Fibroblast of lung (primary cell): ENCODE measurements around the gene CDC123. TPM values are rescaled to one million over a fixed set of nuclear protein-coding genes. Genes with fewer than 3 reads are reported as not detected.

Source experiments
- DNase-seq, 2 donors: peaks; one replicate each; pipeline versions ENCODE4 v3.0.0 to v3.0.0-alpha.2; 2010; ENCODE audit warnings: low read depth in 2 of 2
- H2AFZ ChIP-seq: 2 replicates; pipeline ENCODE4 v1.5.1; 2012; ENCODE audit warnings: low read length, control low read depth, inconsistent platforms
- H3K27ac ChIP-seq: 2 replicates; pipeline ENCODE4 v1.5.1; 2011; ENCODE audit warnings: low read length, control low read depth; ENCODE audit not compliant: insufficient read depth
- H3K27me3 ChIP-seq: 2 replicates; pipeline ENCODE4 v1.5.1; 2011; ENCODE audit warnings: mild to moderate bottlenecking, low read length; ENCODE audit not compliant: control insufficient read depth, insufficient read depth
- H3K36me3 ChIP-seq: 2 replicates; pipeline ENCODE4 v1.5.1; 2011; ENCODE audit warnings: low read length; ENCODE audit not compliant: control insufficient read depth, insufficient read depth
- H3K4me1 ChIP-seq: 2 replicates; pipeline ENCODE4 v1.5.1; 2011; ENCODE audit warnings: low read length; ENCODE audit not compliant: control insufficient read depth, insufficient read depth; ENCODE audit errors: extremely low read depth
- H3K4me2 ChIP-seq: 2 replicates; pipeline ENCODE4 v1.5.1; 2011; ENCODE audit warnings: low read length, control low read depth; ENCODE audit not compliant: insufficient read depth; ENCODE audit errors: extremely low read depth
- H3K4me3 ChIP-seq, 4 experiments: fragments of 200-600 bp in 1 of 4; sonication (generic) in 1 of 4; replicated peaks in 1 of 4; 2 replicates each; pipeline ENCODE4 v1.5.1; 2011 to 2016; ENCODE audit warnings: low read length in 4 of 4, low read depth in 3 of 4, mild to moderate bottlenecking in 3 of 4, control low read depth in 2 of 4, inconsistent platforms in 1 of 4, mixed read lengths in 1 of 4; ENCODE audit not compliant: insufficient read depth in 1 of 4; ENCODE audit errors: control extremely low read depth in 1 of 4
- H3K79me2 ChIP-seq: 2 replicates; pipeline ENCODE4 v1.5.1; 2012; ENCODE audit warnings: mild to moderate bottlenecking, low read length, inconsistent platforms; ENCODE audit not compliant: control insufficient read depth, insufficient read depth
- H3K9ac ChIP-seq: 2 replicates; pipeline ENCODE4 v1.5.1; 2011; ENCODE audit warnings: mild to moderate bottlenecking, low read length, control low read depth; ENCODE audit not compliant: insufficient read depth
- H3K9me3 ChIP-seq: 2 replicates; pipeline ENCODE4 v1.5.1; 2012; ENCODE audit warnings: low read depth, low read length; ENCODE audit not compliant: control insufficient read depth, insufficient read depth
- H4K20me1 ChIP-seq: 2 replicates; pipeline ENCODE4 v1.5.1; 2011; ENCODE audit warnings: low read length; ENCODE audit not compliant: control insufficient read depth, insufficient read depth; ENCODE audit errors: extremely low read depth
- EZH2 ChIP-seq: IDR thresholded peaks from 2 replicates; pipeline ENCODE4 v1.5.1; 2012; ENCODE audit warnings: low read length, control low read depth, mild to moderate bottlenecking; ENCODE audit errors: missing control alignments
- polyA plus RNA-seq, 2 donors: library from polyadenylated mRNA; depleted of rRNA in 1 of 2; stranded (reverse) in 1 of 2; unstranded in 1 of 2; fragments of >200 nt; gene quantifications; 2 replicates each; pipeline ENCODE4 v1.2.1, GENCODE V29; 2011 to 2012; ENCODE audit warnings: missing spikeins in 1 of 2
- total RNA-seq: library from RNA; depleted of rRNA; stranded (reverse); fragments of >200 nt; gene quantifications from 2 replicates; pipeline ENCODE4 v1.2.1, GENCODE V29; 2014
- TF ChIP-seq, protein P1 (sequence below), 2 donors: IDR thresholded peaks in 1 of 2; conservative IDR thresholded peaks in 1 of 2; 1 replicate in 1 of 2; 2 replicates in 1 of 2; pipeline ENCODE4 v1.5.1; 2011 to 2012; ENCODE audit warnings: low read length in 2 of 2, control low read depth in 1 of 2, inconsistent platforms in 1 of 2, low read depth in 1 of 2, mild to moderate bottlenecking in 1 of 2

The CDC123 gene
- total and polyA plus RNA-seq, 2 donors (not counting 1 experiment from before 2014, with no cell fraction given), result 144 to 172 TPM

DNA sequence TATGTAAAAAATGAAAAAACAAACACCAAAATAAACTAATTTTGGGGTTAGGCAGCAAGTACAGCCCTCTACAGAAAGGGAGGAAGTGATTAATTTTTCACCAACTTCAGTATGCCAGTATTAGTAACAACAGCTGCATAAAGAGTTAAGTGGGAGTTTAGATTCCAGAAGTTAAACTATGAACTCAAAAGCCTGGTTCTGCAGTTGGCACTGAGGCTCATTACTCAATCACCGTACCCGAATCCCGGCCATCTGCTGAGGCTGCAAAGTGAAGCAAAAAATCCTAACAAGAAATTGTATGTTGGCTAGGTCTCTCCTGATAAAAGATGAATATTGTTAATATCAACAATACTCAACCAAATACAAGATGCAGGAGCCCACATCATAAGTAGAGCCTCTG lies 4.3 kb upstream of the CDC123 start:
- Histone ChIP-seq H2AFZ (no peak overlapping the region), H4K20me1 (no peaks in the 10 kb centered on the region), H3K4me2 (no peak overlapping the region), H3K9ac (no peak overlapping the region), H3K4me1 (peaks cover 6% of the 10 kb centered on the region), H3K27me3 (no peaks in the 10 kb centered on the region), H3K36me3 (peaks cover 3% of the 10 kb centered on the region), H3K27ac (no peak overlapping the region), H3K4me3 (no peak overlapping the region), H3K79me2 (peaks cover 73% of the 10 kb centered on the region), H3K9me3 (no peaks in the 10 kb centered on the region)
- DNase-seq, result peak in 1 of 2 donors; percentile 18
- TF ChIP-seq, protein P1, sequence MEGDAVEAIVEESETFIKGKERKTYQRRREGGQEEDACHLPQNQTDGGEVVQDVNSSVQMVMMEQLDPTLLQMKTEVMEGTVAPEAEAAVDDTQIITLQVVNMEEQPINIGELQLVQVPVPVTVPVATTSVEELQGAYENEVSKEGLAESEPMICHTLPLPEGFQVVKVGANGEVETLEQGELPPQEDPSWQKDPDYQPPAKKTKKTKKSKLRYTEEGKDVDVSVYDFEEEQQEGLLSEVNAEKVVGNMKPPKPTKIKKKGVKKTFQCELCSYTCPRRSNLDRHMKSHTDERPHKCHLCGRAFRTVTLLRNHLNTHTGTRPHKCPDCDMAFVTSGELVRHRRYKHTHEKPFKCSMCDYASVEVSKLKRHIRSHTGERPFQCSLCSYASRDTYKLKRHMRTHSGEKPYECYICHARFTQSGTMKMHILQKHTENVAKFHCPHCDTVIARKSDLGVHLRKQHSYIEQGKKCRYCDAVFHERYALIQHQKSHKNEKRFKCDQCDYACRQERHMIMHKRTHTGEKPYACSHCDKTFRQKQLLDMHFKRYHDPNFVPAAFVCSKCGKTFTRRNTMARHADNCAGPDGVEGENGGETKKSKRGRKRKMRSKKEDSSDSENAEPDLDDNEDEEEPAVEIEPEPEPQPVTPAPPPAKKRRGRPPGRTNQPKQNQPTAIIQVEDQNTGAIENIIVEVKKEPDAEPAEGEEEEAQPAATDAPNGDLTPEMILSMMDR (conservative IDR thresholded peaks at IDR 0.05 in 1 of 2, IDR thresholded peaks at IDR 0.05 in 1 of 2; ENCODE audit: low read depth in 1 of 2, low read length in 2 of 2), result no peak
- TF ChIP-seq EZH2, result no peak

DNA sequence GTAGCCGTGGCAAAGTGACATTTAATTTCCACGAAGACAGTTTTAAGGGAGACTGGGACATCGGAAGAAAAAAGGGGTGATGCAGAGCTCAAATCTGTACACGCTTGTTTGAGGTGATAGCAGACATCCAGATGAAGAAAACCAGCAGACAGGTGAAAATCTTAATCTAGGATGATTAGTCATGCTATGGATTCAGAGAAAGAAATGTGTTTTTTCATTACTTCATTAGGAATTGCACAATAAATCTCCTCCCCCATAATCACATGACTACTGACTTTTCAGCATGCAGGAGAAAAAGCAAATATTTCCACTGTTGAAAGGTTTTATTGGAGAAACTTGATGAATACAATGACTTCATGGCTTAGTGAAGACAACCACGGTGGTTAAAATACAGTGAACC lies 2.8 kb upstream of the CDC123 start:
- Histone ChIP-seq H3K36me3 (peaks cover 1% of the 10 kb centered on the region), H3K4me2 (no peak overlapping the region), H2AFZ (no peak overlapping the region), H4K20me1 (no peaks in the 10 kb centered on the region), H3K27me3 (no peaks in the 10 kb centered on the region), H3K4me3 (no peak overlapping the region), H3K4me1 (peaks cover 6% of the 10 kb centered on the region), H3K79me2 (peaks cover 77% of the 10 kb centered on the region), H3K9me3 (no peaks in the 10 kb centered on the region), H3K9ac (no peak overlapping the region), H3K27ac (no peak overlapping the region)
- no peak for TF ChIP-seq EZH2
- TF ChIP-seq, protein P1 (conservative IDR thresholded peaks at IDR 0.05 in 1 of 2, IDR thresholded peaks at IDR 0.05 in 1 of 2; ENCODE audit: low read depth in 1 of 2, low read length in 2 of 2), result no peak
- DNase-seq, result peak; percentile 51 to 68

DNA sequence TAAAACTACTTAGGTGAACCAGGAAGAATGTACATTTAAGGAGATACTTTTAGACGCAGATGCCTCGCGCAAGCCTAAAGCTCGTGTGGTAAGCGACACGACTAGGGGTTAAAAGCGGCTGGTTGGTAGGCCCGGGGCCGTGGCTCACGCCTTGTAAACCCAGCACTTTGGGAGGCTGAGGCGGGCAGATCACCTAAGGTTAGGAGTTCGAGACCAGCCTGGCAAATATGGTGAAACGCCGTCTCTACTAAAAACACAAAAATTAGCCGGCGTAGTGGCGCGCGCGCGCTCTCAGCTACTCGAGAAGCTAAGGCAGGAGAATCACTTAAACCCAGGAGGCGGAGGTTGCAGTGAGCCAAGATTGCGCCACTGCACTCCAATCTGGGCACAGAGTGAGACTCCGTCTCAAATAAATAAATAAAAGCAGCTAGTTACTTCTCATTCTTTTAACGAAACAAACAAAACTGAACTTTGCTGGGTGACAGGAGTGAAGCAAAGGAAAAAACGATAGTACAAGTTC lies 1.2 kb upstream of the CDC123 start:
- Histone ChIP-seq H3K36me3 (peaks cover 1% of the 10 kb centered on the region), H3K27ac (peak overlapping the region; percentile 90), H3K4me3 (peak overlapping the region; percentile 75 to 99 (median 93)), H2AFZ (no peak overlapping the region), H3K4me2 (peak overlapping the region; percentile 70), H4K20me1 (peaks cover 3% of the 10 kb centered on the region), H3K9me3 (no peaks in the 10 kb centered on the region), H3K79me2 (peaks cover 80% of the 10 kb centered on the region), H3K9ac (peak overlapping the region; percentile 81), H3K27me3 (no peaks in the 10 kb centered on the region), H3K4me1 (peaks cover 6% of the 10 kb centered on the region)
- DNase-seq, result peak; percentile 36 to 55
- TF ChIP-seq, protein P1 (conservative IDR thresholded peaks at IDR 0.05 in 1 of 2, IDR thresholded peaks at IDR 0.05 in 1 of 2; ENCODE audit: low read depth in 1 of 2, low read length in 2 of 2), result no peak
- TF ChIP-seq EZH2, result no peak
